PFSK-1 (cell line): ENCODE measurements around the gene GSG1L.

Experiments
- FOXP2 ChIP-seq: optimal IDR thresholded peaks from 2 replicates; pipeline ENCODE3; 2011; ENCODE audit warnings: borderline replicate concordance, control low read depth, inconsistent platforms; ENCODE audit not compliant: insufficient read depth; ENCODE audit errors: extremely low read length, extremely low read depth
- POLR2AphosphoS5 ChIP-seq: IDR thresholded peaks from 2 replicates; pipeline ENCODE4 v1.6.1; 2012; ENCODE audit warnings: low read depth, mild to moderate bottlenecking, control low read depth, low read length, moderate library complexity
- SIN3A ChIP-seq: IDR thresholded peaks from 2 replicates; pipeline ENCODE4 v1.6.1; 2012; ENCODE audit warnings: mild to moderate bottlenecking, low read length, moderate library complexity, borderline replicate concordance; ENCODE audit not compliant: insufficient read depth
- TAF1 ChIP-seq: IDR thresholded peaks from 2 replicates; pipeline ENCODE4 v1.6.1; 2012; ENCODE audit warnings: low read length, control low read depth, borderline replicate concordance; ENCODE audit not compliant: insufficient read depth
- TF ChIP-seq, protein P1 (sequence below), 2 experiments: IDR thresholded peaks; 2 replicates each; pipeline versions ENCODE4 v1.6.1 to v1.8.0; 2011 to 2012; ENCODE audit warnings: low read depth in 2 of 2, low read length in 2 of 2, control low read depth in 1 of 2, inconsistent platforms in 1 of 2, mild to moderate bottlenecking in 1 of 2, moderate library complexity in 1 of 2; ENCODE audit not compliant: insufficient read depth in 1 of 2

The GSG1L gene

GRCh38 chr16:27777527-27777926 lies 286.0 kb downstream of the GSG1L start:
- TF ChIP-seq FOXP2, result no peak
- no peak for TF ChIP-seq POLR2AphosphoS5
- TF ChIP-seq TAF1, result no peak
- TF ChIP-seq SIN3A, result no peak
- TF ChIP-seq, protein P1, sequence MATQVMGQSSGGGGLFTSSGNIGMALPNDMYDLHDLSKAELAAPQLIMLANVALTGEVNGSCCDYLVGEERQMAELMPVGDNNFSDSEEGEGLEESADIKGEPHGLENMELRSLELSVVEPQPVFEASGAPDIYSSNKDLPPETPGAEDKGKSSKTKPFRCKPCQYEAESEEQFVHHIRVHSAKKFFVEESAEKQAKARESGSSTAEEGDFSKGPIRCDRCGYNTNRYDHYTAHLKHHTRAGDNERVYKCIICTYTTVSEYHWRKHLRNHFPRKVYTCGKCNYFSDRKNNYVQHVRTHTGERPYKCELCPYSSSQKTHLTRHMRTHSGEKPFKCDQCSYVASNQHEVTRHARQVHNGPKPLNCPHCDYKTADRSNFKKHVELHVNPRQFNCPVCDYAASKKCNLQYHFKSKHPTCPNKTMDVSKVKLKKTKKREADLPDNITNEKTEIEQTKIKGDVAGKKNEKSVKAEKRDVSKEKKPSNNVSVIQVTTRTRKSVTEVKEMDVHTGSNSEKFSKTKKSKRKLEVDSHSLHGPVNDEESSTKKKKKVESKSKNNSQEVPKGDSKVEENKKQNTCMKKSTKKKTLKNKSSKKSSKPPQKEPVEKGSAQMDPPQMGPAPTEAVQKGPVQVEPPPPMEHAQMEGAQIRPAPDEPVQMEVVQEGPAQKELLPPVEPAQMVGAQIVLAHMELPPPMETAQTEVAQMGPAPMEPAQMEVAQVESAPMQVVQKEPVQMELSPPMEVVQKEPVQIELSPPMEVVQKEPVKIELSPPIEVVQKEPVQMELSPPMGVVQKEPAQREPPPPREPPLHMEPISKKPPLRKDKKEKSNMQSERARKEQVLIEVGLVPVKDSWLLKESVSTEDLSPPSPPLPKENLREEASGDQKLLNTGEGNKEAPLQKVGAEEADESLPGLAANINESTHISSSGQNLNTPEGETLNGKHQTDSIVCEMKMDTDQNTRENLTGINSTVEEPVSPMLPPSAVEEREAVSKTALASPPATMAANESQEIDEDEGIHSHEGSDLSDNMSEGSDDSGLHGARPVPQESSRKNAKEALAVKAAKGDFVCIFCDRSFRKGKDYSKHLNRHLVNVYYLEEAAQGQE (IDR thresholded peaks at IDR 0.05; ENCODE audit: insufficient read depth in 1 of 2, low read depth in 2 of 2, low read length in 2 of 2), result no peak

DNA sequence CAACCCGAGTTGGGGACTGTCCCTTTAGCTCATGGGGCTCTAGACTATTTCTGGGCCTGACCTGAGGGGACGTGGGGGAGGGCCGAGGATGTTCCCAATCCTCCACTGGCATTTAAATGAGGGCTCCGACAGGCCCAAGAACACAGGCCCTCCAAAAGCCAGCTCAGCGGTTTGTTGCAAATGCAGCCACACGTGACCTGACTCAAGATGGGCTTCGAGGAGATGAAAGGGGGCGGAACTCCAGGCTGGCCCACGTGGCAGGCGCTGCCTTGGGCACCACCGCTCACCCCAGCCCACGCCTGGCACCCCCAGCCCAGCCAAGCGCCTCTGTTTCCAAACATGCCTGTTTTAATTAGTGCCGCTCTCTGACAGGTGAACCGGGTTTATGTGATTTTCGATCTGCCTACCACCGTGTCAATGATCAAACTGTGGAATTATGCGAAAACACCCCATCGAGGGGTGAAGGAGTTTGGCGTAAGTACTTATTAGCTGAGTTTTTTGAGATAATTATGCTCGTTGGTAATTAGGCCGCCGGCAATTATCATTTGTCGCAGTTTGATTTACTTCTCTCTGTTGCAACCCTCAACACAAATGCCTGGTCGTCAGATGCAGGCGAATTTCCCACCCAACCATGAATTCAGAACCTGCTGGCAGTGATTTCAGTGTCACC lies 286.8 kb downstream of the GSG1L start:
- no peak for TF ChIP-seq TAF1
- no peak for TF ChIP-seq POLR2AphosphoS5
- TF ChIP-seq, protein P1 (IDR thresholded peaks at IDR 0.05; ENCODE audit: insufficient read depth in 1 of 2, low read depth in 2 of 2, low read length in 2 of 2), result no peak
- no peak for TF ChIP-seq SIN3A
- TF ChIP-seq FOXP2, result no peak

DNA sequence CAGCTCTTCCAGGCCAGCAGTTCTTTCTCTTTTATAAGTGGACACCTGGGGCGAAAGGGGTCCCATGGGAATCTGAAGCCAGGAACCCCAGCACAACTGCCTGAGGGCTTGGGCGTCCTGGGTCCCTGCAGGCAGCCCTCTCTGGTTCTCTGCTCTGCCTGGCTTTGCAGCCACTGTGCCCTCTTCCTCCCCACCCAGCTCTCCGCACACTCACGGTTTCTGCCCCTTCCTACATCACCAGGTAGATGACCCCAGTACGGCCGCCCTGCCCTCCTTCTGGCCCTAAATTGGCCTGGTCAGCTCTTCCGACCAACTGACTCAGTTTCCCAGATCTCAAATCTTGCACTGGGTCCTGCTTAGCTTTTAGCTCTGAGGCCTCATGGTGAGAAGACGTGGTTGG lies 288.3 kb downstream of the GSG1L start:
- TF ChIP-seq FOXP2, result no peak
- no peak for TF ChIP-seq TAF1
- TF ChIP-seq, protein P1 (IDR thresholded peaks at IDR 0.05; ENCODE audit: insufficient read depth in 1 of 2, low read depth in 2 of 2, low read length in 2 of 2), result no peak
- TF ChIP-seq POLR2AphosphoS5, result no peak
- TF ChIP-seq SIN3A, result no peak

- TF ChIP-seq POLR2AphosphoS5 (no peak), FOXP2 (no peak), TAF1 (no peak), SIN3A (no peak)
- TF ChIP-seq, protein P1 (IDR thresholded peaks at IDR 0.05; ENCODE audit: insufficient read depth in 1 of 2, low read depth in 2 of 2, low read length in 2 of 2), result no peak
Observed at GRCh38 chr16:27774779-27775178, 288.7 kb downstream of the GSG1L start.

DNA sequence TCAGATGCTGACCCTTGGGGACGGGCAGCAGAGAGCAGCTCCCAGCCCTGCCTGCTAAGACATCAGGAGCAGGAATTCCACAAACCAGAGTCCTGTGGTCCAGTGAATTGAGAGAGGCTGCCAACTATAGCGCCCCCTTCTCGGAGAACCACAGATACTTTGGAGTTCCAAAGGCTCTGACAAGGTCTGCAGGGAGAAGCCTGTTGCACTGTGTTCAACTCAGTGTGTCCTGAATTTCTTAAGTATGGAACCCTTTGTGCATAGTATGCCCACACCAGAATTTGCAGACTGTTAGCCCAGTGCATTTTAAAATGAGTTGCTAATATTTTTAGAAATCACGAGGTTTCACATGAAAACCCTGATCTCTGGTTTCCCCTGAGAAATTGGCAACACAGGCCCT lies 290.2 kb downstream of the GSG1L start:
- TF ChIP-seq, protein P1 (IDR thresholded peaks at IDR 0.05; ENCODE audit: insufficient read depth in 1 of 2, low read depth in 2 of 2, low read length in 2 of 2), result no peak
- TF ChIP-seq POLR2AphosphoS5 (no peak), FOXP2 (no peak), SIN3A (no peak), TAF1 (no peak)
